Urothelium cell line (cell line): ENCODE measurements around the gene NPFFR1.

Experiments used
- DNase-seq: peaks from one replicate; pipeline ENCODE4 v3.0.0; 2011; ENCODE audit warnings: low spot score, mixed read lengths
- FAIRE-seq: peaks from 2 replicates; lab custom pipeline; 2011; peaks lifted over from hg19 to GRCh38; lab: Jason Lieb, UNC

NPFFR1 gene

GRCh38 chr10:70283445-70284399 lies at the start of gene NPFFR1:
NPFFR1 (minus strand) TSS chr10:70284004; CDS start chr10:70283676, 328 bp downstream.
- DNase-seq: no peak
- no peak for FAIRE-seq

GRCh38 chr10:70333268-70333667 lies 49.5 kb upstream of the NPFFR1 start:
- no peak for FAIRE-seq

GRCh38 chr10:70331486-70332268 lies 47.9 kb upstream of the NPFFR1 start:
- FAIRE-seq (peak; percentile 70), DNase-seq (peak; percentile 93)

More at GRCh38 chr10:70333268-70333667, 49.5 kb upstream of the NPFFR1 start:
- no peak for DNase-seq

GRCh38 chr10:70331160-70331485 lies 47.3 kb upstream of the NPFFR1 start:
- DNase-seq (no peak), FAIRE-seq (no peak)

- DNase-seq: no peak
- FAIRE-seq: no peak
Measured at GRCh38 chr10:70330671-70331070, 46.9 kb upstream of the NPFFR1 start.

- FAIRE-seq: no peak
- no peak for DNase-seq
Measured at GRCh38 chr10:70328967-70329366, 45.2 kb upstream of the NPFFR1 start.

GRCh38 chr10:70328018-70328417 lies 44.2 kb upstream of the NPFFR1 start:
- DNase-seq: no peak
- FAIRE-seq: no peak

GRCh38 chr10:70324951-70325781 lies 41.4 kb upstream of the NPFFR1 start:
- DNase-seq (no peak), FAIRE-seq (peak; percentile 23)

- DNase-seq (no peak), FAIRE-seq (no peak)
Measured at GRCh38 chr10:70324339-70324861, 40.6 kb upstream of the NPFFR1 start.

GRCh38 chr10:70323697-70324338 lies 40.0 kb upstream of the NPFFR1 start:
- peak; percentile 32 for FAIRE-seq
- no peak for DNase-seq

- DNase-seq (no peak), FAIRE-seq (no peak)
Measured at GRCh38 chr10:70323138-70323696, 39.4 kb upstream of the NPFFR1 start.

- DNase-seq: no peak
- no peak for FAIRE-seq
Measured at GRCh38 chr10:70321897-70322890, 38.4 kb upstream of the NPFFR1 start.

- no peak for DNase-seq
- no peak for FAIRE-seq
Measured at GRCh38 chr10:70321233-70321632, 37.4 kb upstream of the NPFFR1 start.

GRCh38 chr10:70320751-70321150 lies 36.9 kb upstream of the NPFFR1 start:
- FAIRE-seq: no peak
- no peak for DNase-seq

GRCh38 chr10:70319824-70320223 lies 36.0 kb upstream of the NPFFR1 start:
- DNase-seq (no peak), FAIRE-seq (no peak)

- peak; percentile 84 for FAIRE-seq
- no peak for DNase-seq
Measured at GRCh38 chr10:70319183-70319582, 35.4 kb upstream of the NPFFR1 start.

- DNase-seq: no peak
- no peak for FAIRE-seq
Measured at GRCh38 chr10:70317943-70318318, 34.1 kb upstream of the NPFFR1 start.

- DNase-seq (no peak), FAIRE-seq (no peak)
Measured at GRCh38 chr10:70317272-70317942, 33.6 kb upstream of the NPFFR1 start.
